HG03045 (cell line): Measurements from ENCODE around the gene ALG9.
"Not testable (repeated sequence)": the region's sequence is repeated elsewhere in the genome, so short reads cannot be mapped to it uniquely, and the experiment has no call there.

Experiments
- ATAC-seq: cut with Tn5 transposase; IDR thresholded peaks from one replicate; pipeline ENCODE4 v1.9.1; 2021; ENCODE audit warnings: mild to moderate bottlenecking, moderate library complexity; ENCODE audit not compliant: unreplicated experiment

ALG9 gene

GRCh38 chr11:111801135-111801534, 70.2 kb downstream of the ALG9 start:
- ATAC-seq: no peak

- no peak for ATAC-seq
These were observed 73.1 kb downstream of the ALG9 start for GRCh38 chr11:111798279-111798678.

- no peak for ATAC-seq
These were observed 74.2 kb downstream of the ALG9 start for GRCh38 chr11:111797145-111797581.

- ATAC-seq: no peak
These were observed 74.7 kb downstream of the ALG9 start for GRCh38 chr11:111796696-111797095.

GRCh38 chr11:111795334-111795985, 75.9 kb downstream of the ALG9 start:
- no peak for ATAC-seq

GRCh38 chr11:111793863-111794262, 77.5 kb downstream of the ALG9 start:
- no peak for ATAC-seq

- no peak for ATAC-seq
These were observed 78.4 kb downstream of the ALG9 start for GRCh38 chr11:111792955-111793500.

- ATAC-seq: no peak
These were observed 79.1 kb downstream of the ALG9 start for GRCh38 chr11:111792314-111792713.

GRCh38 chr11:111788464-111788863, 82.9 kb downstream of the ALG9 start:
- ATAC-seq: no peak

GRCh38 chr11:111788051-111788450, 83.3 kb downstream of the ALG9 start:
- no peak for ATAC-seq

GRCh38 chr11:111785886-111786412, 85.4 kb downstream of the ALG9 start:
- no peak for ATAC-seq

GRCh38 chr11:111785076-111785475, 86.3 kb downstream of the ALG9 start:
- ATAC-seq: no peak

GRCh38 chr11:111784311-111784710, 87.1 kb downstream of the ALG9 start:
- not testable (repeated sequence) for ATAC-seq

GRCh38 chr11:111782109-111782741, 89.2 kb downstream of the ALG9 start:
- no peak for ATAC-seq

GRCh38 chr11:111779118-111779517, 92.3 kb downstream of the ALG9 start:
- ATAC-seq: no peak

GRCh38 chr11:111778047-111778558, 93.3 kb downstream of the ALG9 start:
- ATAC-seq: no peak

GRCh38 chr11:111777094-111778046, 94.0 kb downstream of the ALG9 start:
- peak; percentile 58 for ATAC-seq

GRCh38 chr11:111776398-111777093, 94.8 kb downstream of the ALG9 start:
- ATAC-seq: peak; percentile 97

- no peak for ATAC-seq
These were observed 96.2 kb downstream of the ALG9 start for GRCh38 chr11:111774955-111775710.
